ENCODE results near the gene AMPD1. TPM values are rescaled to one million over a fixed set of nuclear protein-coding genes. Genes with fewer than 3 reads are reported as not detected.

AMPD1 gene
- total and polyA plus RNA-seq, 2 experiments from 2014 or later, result 0.27 TPM; not detected in 1

GRCh38 chr1:114688526-114688925 is 6.8 kb downstream of the AMPD1 start:
- no peak overlapping the region for H3K27ac ChIP-seq (ENCODE audit: low read depth)
- no peak for TF ChIP-seq ETS1 (IDR thresholded peaks at IDR 0.05)
- TF ChIP-seq REST (IDR thresholded peaks at IDR 0.05; ENCODE audit: unreplicated experiment), result no peak
- TF ChIP-seq JUNB (IDR thresholded peaks at IDR 0.05; ENCODE audit: unreplicated experiment), result no peak
- TF ChIP-seq ZNF331 (CRISPR knock-in tag; IDR thresholded peaks at IDR 0.05; ENCODE audit: low read depth), result no peak
- TF ChIP-seq ZNF114 (CRISPR knock-in tag; IDR thresholded peaks at IDR 0.05), result no peak
- no peak for TF ChIP-seq STAT1 (IDR thresholded peaks at IDR 0.05; ENCODE audit: unreplicated experiment)
- TF ChIP-seq CREB1 (CRISPR knock-in tag; IDR thresholded peaks at IDR 0.05; ENCODE audit: low read depth), result no peak
- no peak overlapping the region for H3K4me3 Mint-ChIP-seq
- H3K9me3 Mint-ChIP-seq, result no peaks in the 10 kb centered on the region
- H2AFZ ChIP-seq, result no peak overlapping the region
- ATAC-seq, result no peak
- H3K27me3 ChIP-seq (ENCODE audit: insufficient read depth), result no peaks in the 10 kb centered on the region
- no peak for DNase-seq (ENCODE audit: low spot score)
- H3K27me3 Mint-ChIP-seq (ENCODE audit: insufficient read depth, low read depth, poor library complexity), result peaks cover 3% of the 10 kb centered on the region
- no peak overlapping the region for H3K4me2 ChIP-seq
- H3K4me1 Mint-ChIP-seq, result no peaks in the 10 kb centered on the region
- H3F3A ChIP-seq (replicated peaks; ENCODE audit: low read depth), result no peaks in the 10 kb centered on the region
- no peaks in the 10 kb centered on the region for H3K36me3 Mint-ChIP-seq (ENCODE audit: low read depth)
- H3K79me2 ChIP-seq (replicated peaks; ENCODE audit: insufficient read depth), result no peaks in the 10 kb centered on the region
- no peaks in the 10 kb centered on the region for H3K4me1 ChIP-seq (ENCODE audit: insufficient read depth)
- no peak overlapping the region for H3K27ac Mint-ChIP-seq
- H3K4me3 ChIP-seq, result no peak overlapping the region
- H3K36me3 ChIP-seq (ENCODE audit: insufficient read depth), result no peaks in the 10 kb centered on the region
- no peaks in the 10 kb centered on the region for H3K9me2 ChIP-seq (ENCODE audit: insufficient read depth)
- H4K20me1 ChIP-seq (replicated peaks; ENCODE audit: insufficient read depth), result 0 out of 2 replicates have a peak, but pooled peaks cover 3% of the 10 kb centered on the region

- Histone ChIP-seq H3K27me3 (ENCODE audit: insufficient read depth) (no peaks in the 10 kb centered on the region), H3K4me1 (ENCODE audit: insufficient read depth) (no peaks in the 10 kb centered on the region), H3K4me3 (no peak overlapping the region), H3K4me2 (no peak overlapping the region), H3K9me2 (ENCODE audit: insufficient read depth) (no peaks in the 10 kb centered on the region), H3F3A (replicated peaks; ENCODE audit: low read depth) (no peaks in the 10 kb centered on the region), H3K79me2 (replicated peaks; ENCODE audit: insufficient read depth) (no peaks in the 10 kb centered on the region), H3K27ac (ENCODE audit: low read depth) (no peak overlapping the region), H2AFZ (no peak overlapping the region), H3K36me3 (ENCODE audit: insufficient read depth) (no peaks in the 10 kb centered on the region), H4K20me1 (replicated peaks; ENCODE audit: insufficient read depth) (0 out of 2 replicates have a peak, but pooled peaks cover 3% of the 10 kb centered on the region)
- Mint-ChIP-seq H3K9me3 (no peaks in the 10 kb centered on the region), H3K27ac (no peak overlapping the region), H3K4me3 (no peak overlapping the region), H3K36me3 (ENCODE audit: low read depth) (no peaks in the 10 kb centered on the region), H3K4me1 (no peaks in the 10 kb centered on the region), H3K27me3 (ENCODE audit: insufficient read depth, low read depth, poor library complexity) (peaks cover 3% of the 10 kb centered on the region)
- TF ChIP-seq ZNF331 (CRISPR knock-in tag; IDR thresholded peaks at IDR 0.05; ENCODE audit: low read depth) (no peak), REST (IDR thresholded peaks at IDR 0.05; ENCODE audit: unreplicated experiment) (no peak), ETS1 (IDR thresholded peaks at IDR 0.05) (no peak)
- DNase-seq (ENCODE audit: low spot score), result no peak
- no peak for ATAC-seq
These were observed 9.5 kb downstream of the AMPD1 start for GRCh38 chr1:114685851-114686250.
